Glomerular endothelial cell (primary cell): ENCODE results near the gene DTNB. TPM values are rescaled to one million over a fixed set of nuclear protein-coding genes. Genes with fewer than 3 reads are reported as not detected.
"Not testable (repeated sequence)": the region's sequence is repeated elsewhere in the genome, so short reads cannot be mapped to it uniquely, and the experiment has no call there.

Source experiments
- DNase-seq: peaks from one replicate; pipeline ENCODE4 v3.0.0-alpha.2; 2011; ENCODE audit warnings: low read depth, low spot score; ENCODE audit errors: extremely low read depth
- total RNA-seq: library from RNA; depleted of rRNA; stranded (reverse); fragments of >200 nt; gene quantifications from 2 replicates; pipeline ENCODE4 v1.2.3, GENCODE V29; 2015

The DTNB gene
- total RNA-seq, 1 donor from 2014 or later: 4.8 TPM

- not testable (repeated sequence) for DNase-seq
These were observed 123.8 kb downstream of the DTNB start for GRCh38 chr2:25549571-25549970.

GRCh38 chr2:25548601-25549000 is 124.8 kb downstream of the DTNB start:
- no peak for DNase-seq

- DNase-seq: no peak
These were observed 126.5 kb downstream of the DTNB start for GRCh38 chr2:25546852-25547251.

GRCh38 chr2:25545899-25546298 is 127.5 kb downstream of the DTNB start:
- DNase-seq: no peak

GRCh38 chr2:25544445-25544844 is 128.9 kb downstream of the DTNB start:
- no peak for DNase-seq

- no peak for DNase-seq
These were observed 129.4 kb downstream of the DTNB start for GRCh38 chr2:25543939-25544338.

- DNase-seq: no peak
These were observed 132.0 kb downstream of the DTNB start for GRCh38 chr2:25541378-25541777.

- DNase-seq: no peak
These were observed 134.2 kb downstream of the DTNB start for GRCh38 chr2:25539136-25539535.

GRCh38 chr2:25537526-25537925 is 135.9 kb downstream of the DTNB start:
- no peak for DNase-seq

- not testable (repeated sequence) for DNase-seq
These were observed 137.7 kb downstream of the DTNB start for GRCh38 chr2:25535411-25536289.

GRCh38 chr2:25534937-25535336 is 138.4 kb downstream of the DTNB start:
- DNase-seq: not testable (repeated sequence)

GRCh38 chr2:25534455-25534854 is 138.9 kb downstream of the DTNB start:
- DNase-seq: no peak

- not testable (repeated sequence) for DNase-seq
These were observed 139.6 kb downstream of the DTNB start for GRCh38 chr2:25533771-25534170.

GRCh38 chr2:25532521-25532920 is 140.9 kb downstream of the DTNB start:
- DNase-seq: no peak

- no peak for DNase-seq
These were observed 144.3 kb downstream of the DTNB start for GRCh38 chr2:25529034-25529433.

GRCh38 chr2:25528173-25528572 is 145.2 kb downstream of the DTNB start:
- DNase-seq: no peak

- no peak for DNase-seq
These were observed 148.9 kb downstream of the DTNB start for GRCh38 chr2:25524507-25524906.

GRCh38 chr2:25523060-25523459 is 150.3 kb downstream of the DTNB start:
- no peak for DNase-seq

- peak; percentile 70 for DNase-seq
These were observed 151.6 kb downstream of the DTNB start for GRCh38 chr2:25521665-25522387.

- no peak for DNase-seq
These were observed 152.3 kb downstream of the DTNB start for GRCh38 chr2:25521126-25521525.

- DNase-seq: no peak
These were observed 155.7 kb downstream of the DTNB start for GRCh38 chr2:25517701-25518100.
